GM12878 (cell line): ENCODE data around the gene C19orf38. TPM values are rescaled to one million over a fixed set of nuclear protein-coding genes. Genes with fewer than 3 reads are reported as not detected.

Source experiments
- ATAC-seq: fragments of 200-7000 bp; cut with Tn5 transposase; 3 replicates; pipeline ENCODE4 v1.9.1; 2020; ENCODE audit warnings: mild to moderate bottlenecking, moderate library complexity
- BruUV-seq: library from RNA; stranded (reverse); fragments of 400-500 nt; replicated peaks from 2 replicates; lab custom pipeline; 2021; lab: Mats Ljungman, UMichigan
- CTCF ChIA-PET: fragments of 300-600 bp; sonication (Branson Sonifier 250); formaldehyde crosslinking; extraction: SDS; loops from one replicate; lab custom pipeline; 2021; ENCODE audit warnings: inconsistent platforms; lab: Yijun Ruan, JAX
- POLR2A ChIA-PET: fragments of 350-600 bp; formaldehyde crosslinking; extraction: SDS; loops from one replicate; lab custom pipeline; 2021; ENCODE audit warnings: inconsistent platforms; lab: Charles Lee
- RAD21 ChIA-PET: fragments of 300-600 bp; sonication (Branson Sonifier 250); formaldehyde crosslinking; loops from one replicate; lab custom pipeline; 2023; ENCODE audit warnings: antibody characterized with exemption; ENCODE audit not compliant: unreplicated experiment; lab: Charles Lee
- SMC1A ChIA-PET: fragments of 300-600 bp; sonication (Branson Sonifier 250); formaldehyde crosslinking; loops from one replicate; lab custom pipeline; 2023; ENCODE audit not compliant: unreplicated experiment, uncharacterized antibody; lab: Charles Lee
- DNase-seq: peaks from one replicate; pipeline ENCODE4 v3.0.0-alpha.2; 2011; ENCODE audit warnings: low read depth, low spot score
- FAIRE-seq: peaks from 3 replicates; lab custom pipeline; 2011; peaks lifted over from hg19 to GRCh38; lab: Jason Lieb, UNC
- H2AFZ ChIP-seq: 2 replicates; pipeline ENCODE4 v1.6.0; 2011; ENCODE audit warnings: low read depth, low read length, control low read depth; ENCODE audit not compliant: control insufficient read depth
- H3K27ac ChIP-seq: 2 replicates; pipeline ENCODE4 v1.5.1; 2011; ENCODE audit warnings: control low read depth; ENCODE audit not compliant: control insufficient read depth, insufficient read depth
- H3K27me3 ChIP-seq, 2 experiments: replicated peaks in 1 of 2; 2 replicates each; pipeline versions ENCODE4 v1.6.0 to v1.6.1; 2011; ENCODE audit warnings: low read length in 1 of 2; ENCODE audit not compliant: control insufficient read depth in 2 of 2, insufficient read depth in 2 of 2
- H3K36me3 ChIP-seq, 2 experiments: 2 replicates each; pipeline ENCODE4 v1.5.1; 2011; ENCODE audit warnings: low read length in 1 of 2; ENCODE audit not compliant: control insufficient read depth in 2 of 2, insufficient read depth in 2 of 2
- H3K4me1 ChIP-seq: 2 replicates; pipeline ENCODE4 v1.6.1; 2011; ENCODE audit warnings: mild to moderate bottlenecking, low read length, moderate library complexity, mixed read lengths; ENCODE audit not compliant: control insufficient read depth, insufficient read depth
- H3K4me2 ChIP-seq: 2 replicates; pipeline ENCODE4 v1.6.0; 2011; ENCODE audit warnings: control low read depth; ENCODE audit not compliant: control insufficient read depth, insufficient read depth
- H3K4me3 ChIP-seq: fragments of 200-600 bp; sonication (generic); 2 replicates; pipeline ENCODE4 v1.5.1; 2016
- H3K79me2 ChIP-seq: 2 replicates; pipeline ENCODE4 v1.6.0; 2011; ENCODE audit warnings: low read length; ENCODE audit not compliant: control insufficient read depth, insufficient read depth
- H3K9ac ChIP-seq: 2 replicates; pipeline ENCODE4 v1.8.0; 2011; ENCODE audit warnings: low read length, control low read depth, mixed read lengths; ENCODE audit not compliant: control insufficient read depth, insufficient read depth
- H3K9me3 ChIP-seq: replicated peaks from 3 replicates; pipeline ENCODE4 v1.5.1; 2011; ENCODE audit warnings: mild to moderate bottlenecking, low read length; ENCODE audit not compliant: control insufficient read depth, insufficient read depth
- H4K20me1 ChIP-seq: 2 replicates; pipeline ENCODE4 v1.6.0; 2011; ENCODE audit not compliant: control insufficient read depth, insufficient read depth
- CBFB ChIP-seq: IDR thresholded peaks from 2 replicates; pipeline ENCODE4 v1.6.1; 2016; ENCODE audit warnings: antibody characterized with exemption, low read depth
- ESRRA ChIP-seq: IDR thresholded peaks from 2 replicates; pipeline ENCODE4 v1.6.1; 2012; ENCODE audit warnings: mild to moderate bottlenecking, low read length, improper control_type of control experiment
- HDAC2 ChIP-seq: fragments of 200-600 bp; sonication (generic); IDR thresholded peaks from 2 replicates; pipeline ENCODE4 v1.6.1; 2017
- HSF1 ChIP-seq: fragments of 150-350 bp; IDR thresholded peaks from 2 replicates; pipeline ENCODE4 v1.6.1; 2014; ENCODE audit warnings: mild to moderate bottlenecking, low read depth, low read length
- PAX8 ChIP-seq: fragments of 450-650 bp; IDR thresholded peaks from 2 replicates; pipeline ENCODE4 v1.6.1; 2017; ENCODE audit warnings: mild to moderate bottlenecking, moderate library complexity
- RFX5 ChIP-seq: IDR thresholded peaks from 2 replicates; pipeline ENCODE4 v1.6.1; 2011; ENCODE audit warnings: low read depth, low read length, improper control_type of control experiment
- STAT3 ChIP-seq: IDR thresholded peaks from 2 replicates; pipeline ENCODE4 v1.6.1; 2011; ENCODE audit warnings: low read depth, low read length, improper control_type of control experiment
- WGBS: methylation state at CpG from one replicate; pipeline ENCODE4 v1.1.6; 2016; ENCODE audit warnings: low lambda C conversion rate; ENCODE audit not compliant: insufficient replicate concordance, insufficient coverage; ENCODE audit errors: missing lambda C conversion rate; 5-methylcytosine and 5-hydroxymethylcytosine counted together
- in situ Hi-C: fragments of 300-500 bp; cut with MboI; formaldehyde crosslinking; loops from 9 replicates; pipeline ENCODE4 v1.14.3; 2018; ENCODE audit warnings: mixed read lengths
- intact Hi-C: fragments of 100-400 bp; cut with micrococcal nuclease; formaldehyde crosslinking; loops from one replicate; pipeline ENCODE4 v1.14.2; 2022; ENCODE audit not compliant: unreplicated experiment
- polyA plus RNA-seq, 11 experiments: library from polyadenylated mRNA; depleted of rRNA in 4 of 11; unstranded in 6 of 11; stranded (reverse) in 5 of 11; fragments of >200 nt; fragmentation: Nextera tagmentation in 4 of 11; fragmentation: Illumina TruSeq in 1 of 11; extraction: Ambion mirVana in 4 of 11; extraction: Trizol in 1 of 11; gene quantifications; 1 replicate in 1 of 11; 2 replicates in 10 of 11; pipeline versions ENCODE4 v1.2.1 to v1.2.3, GENCODE V29; 2011 to 2016; ENCODE audit warnings: inconsistent platforms in 2 of 11, missing spikeins in 2 of 11, low read depth in 1 of 11
- total RNA-seq, 4 experiments: library from RNA; depleted of rRNA in 3 of 4; stranded (reverse); fragments of >200 nt in 3 of 4; fragmentation: Illumina TruSeq in 1 of 4; extraction: Trizol in 1 of 4; gene quantifications; 2 replicates each; pipeline versions ENCODE4 v1.2.1 to v1.2.3, GENCODE V29; 2013 to 2021
- TF ChIP-seq, protein P1 (sequence below): fragments of 450-650 bp; IDR thresholded peaks from 2 replicates; pipeline ENCODE4 v1.6.1; 2017; ENCODE audit warnings: low read depth, mild to moderate bottlenecking, moderate library complexity
- TF ChIP-seq, protein P2 (sequence below): fragments of 450-650 bp; IDR thresholded peaks from 2 replicates; pipeline ENCODE4 v1.6.1; 2016; ENCODE audit warnings: mild to moderate bottlenecking

C19orf38 gene
- total and polyA plus RNA-seq, 10 of the 15 experiments (the other 5 are each of a cell fraction or from before 2014, with no cell fraction given) = 2.6 to 7.5 (median 5.0) TPM

DNA sequence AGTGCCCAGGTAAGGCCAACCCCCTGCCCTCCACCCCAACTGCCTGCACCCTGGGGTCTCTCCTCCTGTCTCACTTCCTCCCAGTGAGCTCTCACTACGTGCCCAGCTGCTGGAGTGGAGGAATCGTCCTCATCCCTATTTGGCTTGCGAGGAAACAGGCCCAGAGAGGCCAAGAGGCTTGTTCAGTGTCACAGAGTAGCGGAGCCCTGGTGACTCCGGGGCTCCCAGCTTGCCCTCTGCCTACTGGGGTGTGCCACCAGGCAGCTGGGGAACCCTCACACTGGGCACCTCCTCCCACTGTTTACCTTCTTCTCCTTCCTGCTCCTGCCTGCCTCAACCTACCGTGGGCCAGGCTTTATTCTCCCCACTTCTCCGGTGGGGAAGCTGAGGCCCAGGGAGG, 17.8 kb upstream of the C19orf38 start:
- Histone ChIP-seq H3K9me3 (no peaks in the 10 kb centered on the region; the same call in 2 of the 3 replicates), H4K20me1 (peaks cover 3% of the 10 kb centered on the region; the same call in 1 of the 2 replicates), H3K27ac (no peak overlapping the region), H3K9ac (no peak overlapping the region), H3K4me2 (no peak overlapping the region), H3K4me1 (peaks cover 5% of the 10 kb centered on the region), H2AFZ (no peak overlapping the region), H3K27me3 (no peaks in the 10 kb centered on the region), H3K79me2 (no peaks in the 10 kb centered on the region; the same call in 1 of the 2 replicates), H3K36me3 (peaks cover 4 to 20% of the 10 kb centered on the region in 2 experiments; a peak in 3 of 4 replicates), H3K4me3 (no peak overlapping the region)
- ChIA-PET RAD21 (interaction anchor here (2.4 kb wide), 1 partner anchor 113 kb away, joined by 12 read pairs; the partner anchor contains the start of gene DNM2), SMC1A (no interaction called here), CTCF (no interaction called here), POLR2A (no interaction called here)
- intact Hi-C loops (no loop called here), in situ Hi-C loops (no loop called here)
- DNase-seq = no peak
- TF ChIP-seq, protein P1, sequence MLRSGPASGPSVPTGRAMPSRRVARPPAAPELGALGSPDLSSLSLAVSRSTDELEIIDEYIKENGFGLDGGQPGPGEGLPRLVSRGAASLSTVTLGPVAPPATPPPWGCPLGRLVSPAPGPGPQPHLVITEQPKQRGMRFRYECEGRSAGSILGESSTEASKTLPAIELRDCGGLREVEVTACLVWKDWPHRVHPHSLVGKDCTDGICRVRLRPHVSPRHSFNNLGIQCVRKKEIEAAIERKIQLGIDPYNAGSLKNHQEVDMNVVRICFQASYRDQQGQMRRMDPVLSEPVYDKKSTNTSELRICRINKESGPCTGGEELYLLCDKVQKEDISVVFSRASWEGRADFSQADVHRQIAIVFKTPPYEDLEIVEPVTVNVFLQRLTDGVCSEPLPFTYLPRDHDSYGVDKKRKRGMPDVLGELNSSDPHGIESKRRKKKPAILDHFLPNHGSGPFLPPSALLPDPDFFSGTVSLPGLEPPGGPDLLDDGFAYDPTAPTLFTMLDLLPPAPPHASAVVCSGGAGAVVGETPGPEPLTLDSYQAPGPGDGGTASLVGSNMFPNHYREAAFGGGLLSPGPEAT = no peak
- TF ChIP-seq ESRRA (no peak), PAX8 (no peak), STAT3 (no peak), HDAC2 (no peak), HSF1 (no peak), CBFB (no peak), RFX5 (no peak)
- TF ChIP-seq, protein P2, sequence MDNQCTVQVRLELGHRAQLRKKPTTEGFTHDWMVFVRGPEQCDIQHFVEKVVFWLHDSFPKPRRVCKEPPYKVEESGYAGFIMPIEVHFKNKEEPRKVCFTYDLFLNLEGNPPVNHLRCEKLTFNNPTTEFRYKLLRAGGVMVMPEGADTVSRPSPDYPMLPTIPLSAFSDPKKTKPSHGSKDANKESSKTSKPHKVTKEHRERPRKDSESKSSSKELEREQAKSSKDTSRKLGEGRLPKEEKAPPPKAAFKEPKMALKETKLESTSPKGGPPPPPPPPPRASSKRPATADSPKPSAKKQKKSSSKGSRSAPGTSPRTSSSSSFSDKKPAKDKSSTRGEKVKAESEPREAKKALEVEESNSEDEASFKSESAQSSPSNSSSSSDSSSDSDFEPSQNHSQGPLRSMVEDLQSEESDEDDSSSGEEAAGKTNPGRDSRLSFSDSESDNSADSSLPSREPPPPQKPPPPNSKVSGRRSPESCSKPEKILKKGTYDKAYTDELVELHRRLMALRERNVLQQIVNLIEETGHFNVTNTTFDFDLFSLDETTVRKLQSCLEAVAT = no peak
- 91% methylated on average over 7 of the region's 7 CpGs for WGBS
- ATAC-seq = no peak
- FAIRE-seq = no peak
- BruUV-seq = no TSS peak
